ENCODE data around the gene TMC6.
"Not testable (repeated sequence)": the region's sequence is repeated elsewhere in the genome, so short reads cannot be mapped to it uniquely, and the experiment has no call there.

- TF ChIP-seq CTCF (conservative IDR thresholded peaks at IDR 0.05); EZH2 (IDR thresholded peaks at IDR 0.05; ENCODE audit: low read depth): not testable (repeated sequence)
Measured at GRCh38 chr17:78171591-78172248, 43.2 kb upstream of the TMC6 start.
